ENCODE data around the gene CRYAA.
A peak's percentile ranks its signal among the peaks of the same experiment; 100 is the strongest.

Gene CRYAA

GRCh38 chr21:43209575-43210453 lies 41.0 kb downstream of the CRYAA start:
- H3K4me3 ChIP-seq (ENCODE audit: control insufficient read depth, low read depth, low read length), result no peak overlapping the region
- no peak for TF ChIP-seq CTCF (conservative IDR thresholded peaks at IDR 0.05; ENCODE audit: control insufficient read depth, insufficient read depth, low read depth, low read length)
- DNase-seq (ENCODE audit: low read depth), result peak; percentile 56

GRCh38 chr21:43210454-43211071 lies 41.8 kb downstream of the CRYAA start:
- H3K4me3 ChIP-seq (ENCODE audit: control insufficient read depth, low read depth, low read length), result no peak overlapping the region
- DNase-seq (ENCODE audit: low read depth), result no peak
- TF ChIP-seq CTCF (conservative IDR thresholded peaks at IDR 0.05; ENCODE audit: control insufficient read depth, insufficient read depth, low read depth, low read length), result no peak

GRCh38 chr21:43211072-43211759 lies 42.4 kb downstream of the CRYAA start:
- DNase-seq (ENCODE audit: low read depth), result no peak
- TF ChIP-seq CTCF (conservative IDR thresholded peaks at IDR 0.05; ENCODE audit: control insufficient read depth, insufficient read depth, low read depth, low read length), result no peak
- H3K4me3 ChIP-seq (ENCODE audit: control insufficient read depth, low read depth, low read length), result no peak overlapping the region

- no peak for DNase-seq (ENCODE audit: low read depth)
- no peak overlapping the region for H3K4me3 ChIP-seq (ENCODE audit: control insufficient read depth, low read depth, low read length)
- no peak for TF ChIP-seq CTCF (conservative IDR thresholded peaks at IDR 0.05; ENCODE audit: control insufficient read depth, insufficient read depth, low read depth, low read length)
Measured at GRCh38 chr21:43211760-43212115, 42.9 kb downstream of the CRYAA start.

All from fibroblast of mammary gland (primary cell).